Stimulated activated CD4-positive, alpha-beta T cell treated with anti-CD3 and anti-CD28 coated beads, Interleukin-12 subunit alpha, Interleukin-12 subunit beta, amount 100 ng/mL, for 4 hours (primary cell): ENCODE data around the gene KIR2DL1.
"Not testable (repeated sequence)": the region's sequence is repeated elsewhere in the genome, so short reads cannot be mapped to it uniquely, and the experiment has no call there.

Experiments
- DNase-seq: peaks from one replicate; pipeline ENCODE4 v3.0.0-alpha.2; 2020

Gene KIR2DL1

GRCh38 chr19:54824416-54824815, 54.8 kb downstream of the KIR2DL1 start:
- DNase-seq, result not testable (repeated sequence)

GRCh38 chr19:54825326-54825725, 55.7 kb downstream of the KIR2DL1 start:
- not testable (repeated sequence) for DNase-seq

- DNase-seq, result not testable (repeated sequence)
These were observed 58.5 kb downstream of the KIR2DL1 start for GRCh38 chr19:54828064-54828463.

GRCh38 chr19:54832496-54832895, 62.9 kb downstream of the KIR2DL1 start, which contains the start of gene KIR2DS4:
TSS of gene KIR2DS4 (plus strand) at chr19:54832676.
- not testable (repeated sequence) for DNase-seq
